ENCODE results near the gene XCL2.
A peak's percentile ranks its signal among the peaks of the same experiment; 100 is the strongest.

The XCL2 gene

GRCh38 chr1:168567007-168567406, 23.2 kb upstream of the XCL2 start:
- Histone ChIP-seq H3K9ac (no peak overlapping the region), H3K4me3 (no peak overlapping the region), H3K4me2 (peak overlapping the region in 6 of 11 experiments; percentile 2 to 58 (median 40); a peak in 11 of 22 replicates), H3K4me1 (peaks cover 0 to 13% (median 3%) of the 10 kb centered on the region in 10 experiments; a peak in 9 of 20 replicates), H3K27ac (no peak overlapping the region), H3K27me3 (no peaks in the 10 kb centered on the region), H3K9me3 (replicated peaks in 1 of 11) (no peaks in the 10 kb centered on the region), H3K36me3 (no peaks in the 10 kb centered on the region), H4K20me1 (no peaks in the 10 kb centered on the region)
- no peak for TF ChIP-seq Cebpa-rat (IDR thresholded peaks at IDR 0.05)

- H4K20me1 ChIP-seq: no peaks in the 10 kb centered on the region
- no peak for TF ChIP-seq Cebpa-rat (IDR thresholded peaks at IDR 0.05)
- no peak overlapping the region for H3K4me3 ChIP-seq
- no peak overlapping the region for H3K4me2 ChIP-seq
- H3K9ac ChIP-seq: no peak overlapping the region
- no peaks in the 10 kb centered on the region for H3K9me3 ChIP-seq (replicated peaks in 1 of 11)
- no peak overlapping the region for H3K27ac ChIP-seq
- H3K36me3 ChIP-seq: no peaks in the 10 kb centered on the region
- H3K27me3 ChIP-seq: no peaks in the 10 kb centered on the region
- peaks cover 0 to 13% (median 3%) of the 10 kb centered on the region in 10 experiments; a peak in 9 of 20 replicates for H3K4me1 ChIP-seq
Measured at GRCh38 chr1:168565825-168566224, 22.0 kb upstream of the XCL2 start.

GRCh38 chr1:168561989-168562388, 18.2 kb upstream of the XCL2 start:
- no peak overlapping the region for H3K9ac ChIP-seq
- no peaks in the 10 kb centered on the region for H3K27me3 ChIP-seq
- H3K4me2 ChIP-seq: no peak overlapping the region
- H3K27ac ChIP-seq: no peak overlapping the region
- TF ChIP-seq Cebpa-rat (IDR thresholded peaks at IDR 0.05): no peak
- H3K9me3 ChIP-seq (replicated peaks in 1 of 11): no peaks in the 10 kb centered on the region
- no peaks in the 10 kb centered on the region for H3K36me3 ChIP-seq
- H4K20me1 ChIP-seq: no peaks in the 10 kb centered on the region
- H3K4me1 ChIP-seq: peaks cover 0 to 16% (median 2%) of the 10 kb centered on the region in 10 experiments; a peak in 9 of 20 replicates
- H3K4me3 ChIP-seq: no peak overlapping the region

- no peak overlapping the region for H3K27ac ChIP-seq
- no peaks in the 10 kb centered on the region for H3K9me3 ChIP-seq (replicated peaks in 1 of 11)
- H3K27me3 ChIP-seq: no peaks in the 10 kb centered on the region
- no peak for TF ChIP-seq Cebpa-rat (IDR thresholded peaks at IDR 0.05)
- no peak overlapping the region for H3K4me2 ChIP-seq
- H3K9ac ChIP-seq: no peak overlapping the region
- no peaks in the 10 kb centered on the region for H4K20me1 ChIP-seq
- no peak overlapping the region for H3K4me3 ChIP-seq
- H3K4me1 ChIP-seq: peaks cover 0 to 16% (median under 1%) of the 10 kb centered on the region in 10 experiments; a peak in 7 of 20 replicates
- H3K36me3 ChIP-seq: no peaks in the 10 kb centered on the region
Measured at GRCh38 chr1:168560370-168560769, 16.6 kb upstream of the XCL2 start.

- no peak overlapping the region for H3K4me2 ChIP-seq
- H3K9me3 ChIP-seq (replicated peaks in 1 of 11): no peaks in the 10 kb centered on the region
- no peak for TF ChIP-seq Cebpa-rat (IDR thresholded peaks at IDR 0.05)
- H3K4me1 ChIP-seq: peaks cover 0 to 26% (median 2%) of the 10 kb centered on the region in 10 experiments; a peak in 8 of 20 replicates
- no peaks in the 10 kb centered on the region for H3K36me3 ChIP-seq
- no peaks in the 10 kb centered on the region for H4K20me1 ChIP-seq
- H3K27me3 ChIP-seq: no peaks in the 10 kb centered on the region
- no peak overlapping the region for H3K27ac ChIP-seq
- H3K9ac ChIP-seq: no peak overlapping the region
- no peak overlapping the region for H3K4me3 ChIP-seq
Measured at GRCh38 chr1:168556647-168557046, 12.8 kb upstream of the XCL2 start.

- H3K9me3 ChIP-seq (replicated peaks in 1 of 11): no peaks in the 10 kb centered on the region
- H3K4me2 ChIP-seq: peak overlapping the region in 2 of 11 experiments; percentile 3 to 5; a peak in 2 of 22 replicates
- H3K27me3 ChIP-seq: no peaks in the 10 kb centered on the region
- H4K20me1 ChIP-seq: no peaks in the 10 kb centered on the region
- H3K9ac ChIP-seq: no peak overlapping the region
- H3K36me3 ChIP-seq: no peaks in the 10 kb centered on the region
- no peak for TF ChIP-seq Cebpa-rat (IDR thresholded peaks at IDR 0.05)
- H3K27ac ChIP-seq: no peak overlapping the region
- H3K4me3 ChIP-seq: no peak overlapping the region
- peaks cover 0 to 26% (median 2%) of the 10 kb centered on the region in 10 experiments; a peak in 8 of 20 replicates for H3K4me1 ChIP-seq
Measured at GRCh38 chr1:168555508-168556046, 11.8 kb upstream of the XCL2 start.

GRCh38 chr1:168554603-168555483, 11.0 kb upstream of the XCL2 start:
- no peaks in the 10 kb centered on the region for H3K36me3 ChIP-seq
- peak overlapping the region in 2 of 11 experiments; percentile 3 to 5; a peak in 2 of 22 replicates for H3K4me2 ChIP-seq
- H3K27me3 ChIP-seq: no peaks in the 10 kb centered on the region
- 0 out of 22 replicates have a peak overlapping the region, but pooled peaks of 1 of the 11 experiments have one; percentile 6 for H3K27ac ChIP-seq
- TF ChIP-seq Cebpa-rat (IDR thresholded peaks at IDR 0.05): no peak
- H3K9ac ChIP-seq: no peak overlapping the region
- no peaks in the 10 kb centered on the region for H3K9me3 ChIP-seq (replicated peaks in 1 of 11)
- peaks cover 0 to 26% (median 2%) of the 10 kb centered on the region in 10 experiments; a peak in 8 of 20 replicates for H3K4me1 ChIP-seq
- no peaks in the 10 kb centered on the region for H4K20me1 ChIP-seq
- no peak overlapping the region for H3K4me3 ChIP-seq

GRCh38 chr1:168553680-168554553, 10.1 kb upstream of the XCL2 start:
- H3K9me3 ChIP-seq (replicated peaks in 1 of 11): peaks cover 3 to 8% (median 6%) of the 10 kb centered on the region in 11 experiments; a peak in 13 of 22 replicates
- peaks cover 0 to 26% (median 2%) of the 10 kb centered on the region in 10 experiments; a peak in 8 of 20 replicates for H3K4me1 ChIP-seq
- no peak for TF ChIP-seq Cebpa-rat (IDR thresholded peaks at IDR 0.05)

More at GRCh38 chr1:168553680-168554553, 10.1 kb upstream of the XCL2 start:
- Histone ChIP-seq H4K20me1 (no peaks in the 10 kb centered on the region), H3K9ac (no peak overlapping the region), H3K4me3 (no peak overlapping the region), H3K27ac (0 out of 22 replicates have a peak overlapping the region, but pooled peaks of 1 of the 11 experiments have one; percentile 6), H3K36me3 (no peaks in the 10 kb centered on the region), H3K4me2 (no peak overlapping the region), H3K27me3 (no peaks in the 10 kb centered on the region)
